Liver (tissue), 9 donors: ENCODE results near the gene KRT71. TPM values are rescaled to one million over a fixed set of nuclear protein-coding genes. Genes with fewer than 3 reads are reported as not detected.

Experiments
- DNase-seq: peaks from one replicate; pipeline ENCODE4 v3.0.0-alpha.2; 2017; ENCODE audit warnings: low spot score
- H3K27ac ChIP-seq, 2 donors: one replicate each; pipeline ENCODE4 v1.7.0; 2013; ENCODE audit warnings: inconsistent platforms in 2 of 2, low read length in 2 of 2, control low read depth in 1 of 2, low read depth in 1 of 2, mild to moderate bottlenecking in 1 of 2
- H3K27me3 ChIP-seq, 4 donors: one replicate each; pipeline versions ENCODE4 v1.6.1 to v1.7.0; 2013; ENCODE audit warnings: low read length in 3 of 4, inconsistent platforms in 1 of 4, mild to moderate bottlenecking in 1 of 4, moderate library complexity in 1 of 4; ENCODE audit not compliant: control insufficient read depth in 4 of 4, insufficient read depth in 4 of 4
- H3K36me3 ChIP-seq, 4 donors: one replicate each; pipeline versions ENCODE4 v1.6.1 to v1.7.0; 2013; ENCODE audit warnings: low read length in 3 of 4, mild to moderate bottlenecking in 3 of 4, low read depth in 1 of 4, moderate library complexity in 1 of 4; ENCODE audit not compliant: control insufficient read depth in 4 of 4, insufficient read depth in 3 of 4
- H3K4me1 ChIP-seq, 4 donors: one replicate each; pipeline versions ENCODE4 v1.6.1 to v1.7.0; 2013; ENCODE audit warnings: low read length in 3 of 4, mild to moderate bottlenecking in 3 of 4, moderate library complexity in 1 of 4; ENCODE audit not compliant: control insufficient read depth in 4 of 4, insufficient read depth in 4 of 4
- H3K4me3 ChIP-seq, 3 donors: one replicate each; pipeline versions ENCODE4 v1.6.1 to v1.7.0; 2013; ENCODE audit warnings: low read length in 3 of 3, control low read depth in 1 of 3, low read depth in 1 of 3, mild to moderate bottlenecking in 1 of 3
- H3K9ac ChIP-seq, 2 donors: one replicate each; pipeline ENCODE4 v1.7.0; 2013; ENCODE audit warnings: low read length in 2 of 2, mild to moderate bottlenecking in 2 of 2, moderate library complexity in 2 of 2, control low read depth in 1 of 2, low read depth in 1 of 2
- H3K9me3 ChIP-seq, 4 donors: one replicate each; pipeline versions ENCODE4 v1.6.1 to v1.7.0; 2013; ENCODE audit warnings: low read length in 3 of 4; ENCODE audit not compliant: control insufficient read depth in 4 of 4
- ATF3 ChIP-seq: IDR thresholded peaks from 2 replicates; pipeline ENCODE4 v1.6.1; 2016; ENCODE audit warnings: antibody characterized with exemption
- EGR1 ChIP-seq, 2 donors: IDR thresholded peaks; 2 replicates each; pipeline ENCODE4 v1.6.1; 2016 to 2018; ENCODE audit warnings: antibody characterized with exemption in 2 of 2, low read depth in 2 of 2
- FOXA1 ChIP-seq: IDR thresholded peaks from 2 replicates; pipeline ENCODE4 v1.6.1; 2016; ENCODE audit warnings: antibody characterized with exemption
- FOXA2 ChIP-seq: IDR thresholded peaks from 2 replicates; pipeline ENCODE4 v1.6.1; 2016; ENCODE audit warnings: antibody characterized with exemption
- GABPA ChIP-seq, 2 donors: IDR thresholded peaks in 1 of 2; conservative IDR thresholded peaks in 1 of 2; 2 replicates each; pipeline ENCODE4 v1.6.1; 2016; ENCODE audit warnings: antibody characterized with exemption in 2 of 2, mild to moderate bottlenecking in 1 of 2, moderate library complexity in 1 of 2
- HNF4A ChIP-seq, 2 donors: conservative IDR thresholded peaks; 2 replicates each; pipeline ENCODE4 v1.6.1; 2016; ENCODE audit warnings: antibody characterized with exemption in 2 of 2, mild to moderate bottlenecking in 2 of 2
- HNF4G ChIP-seq: IDR thresholded peaks from 2 replicates; pipeline ENCODE4 v1.6.1; 2016; ENCODE audit warnings: antibody characterized with exemption
- JUND ChIP-seq, 2 donors: IDR thresholded peaks; 2 replicates each; pipeline ENCODE4 v1.6.1; 2016; ENCODE audit warnings: antibody characterized with exemption in 2 of 2
- MAX ChIP-seq: IDR thresholded peaks from 2 replicates; pipeline ENCODE4 v1.6.1; 2016; ENCODE audit warnings: antibody characterized with exemption
- NR2F2 ChIP-seq: IDR thresholded peaks from 2 replicates; pipeline ENCODE4 v1.6.1; 2016; ENCODE audit warnings: antibody characterized with exemption
- RAD21 ChIP-seq, 2 donors: IDR thresholded peaks; 2 replicates each; pipeline ENCODE4 v1.6.1; 2016; ENCODE audit warnings: antibody characterized with exemption in 2 of 2, mild to moderate bottlenecking in 2 of 2
- RXRA ChIP-seq, 2 donors: IDR thresholded peaks; 2 replicates each; pipeline ENCODE4 v1.6.1; 2017 to 2018; ENCODE audit warnings: antibody characterized with exemption in 2 of 2, mild to moderate bottlenecking in 1 of 2
- SP1 ChIP-seq: IDR thresholded peaks from 2 replicates; pipeline ENCODE4 v1.6.1; 2018; ENCODE audit warnings: antibody characterized with exemption, mild to moderate bottlenecking
- TAF1 ChIP-seq: conservative IDR thresholded peaks from 2 replicates; pipeline ENCODE4 v1.6.1; 2016; ENCODE audit warnings: antibody characterized with exemption, mild to moderate bottlenecking
- ZBTB33 ChIP-seq: IDR thresholded peaks from 2 replicates; pipeline ENCODE4 v1.6.1; 2016; ENCODE audit warnings: antibody characterized with exemption
- WGBS: extraction: QIAGEN DNeasy Blood & Tissue Kit; methylation state at CpG from one replicate; pipeline ENCODE4 v1.1.7; 2013; 5-methylcytosine and 5-hydroxymethylcytosine counted together
- polyA plus RNA-seq, 2 donors: library from polyadenylated mRNA; stranded (reverse) in 1 of 2; unstranded in 1 of 2; fragments of 200-250 nt in 1 of 2; fragments of >200 nt in 1 of 2; fragmentation: Nextera tagmentation in 1 of 2; extraction: Ambion mirVana in 1 of 2; gene quantifications; one replicate each; pipeline versions ENCODE4 v1.2.1 to v1.2.3, GENCODE V29; 2013 to 2015
- total RNA-seq, 2 donors: library from RNA; depleted of rRNA; stranded (reverse); fragments of >200 nt; gene quantifications; one replicate each; pipeline ENCODE4 v1.2.3, GENCODE V29; 2014
- TF ChIP-seq, protein P1 (sequence below): fragments of 150-350 bp; IDR thresholded peaks from 2 replicates; pipeline ENCODE4 v1.5.1; 2017; ENCODE audit warnings: improper control_type of control experiment, low read depth, low read length; ENCODE audit not compliant: missing input control
- donor health status: healthy.
- donor health status: healthy.
- donor health status: healthy.
- donor health status: healthy.
- donor health status: healthy.

Gene KRT71
- total and polyA plus RNA-seq, 4 donors, result not detected

DNA sequence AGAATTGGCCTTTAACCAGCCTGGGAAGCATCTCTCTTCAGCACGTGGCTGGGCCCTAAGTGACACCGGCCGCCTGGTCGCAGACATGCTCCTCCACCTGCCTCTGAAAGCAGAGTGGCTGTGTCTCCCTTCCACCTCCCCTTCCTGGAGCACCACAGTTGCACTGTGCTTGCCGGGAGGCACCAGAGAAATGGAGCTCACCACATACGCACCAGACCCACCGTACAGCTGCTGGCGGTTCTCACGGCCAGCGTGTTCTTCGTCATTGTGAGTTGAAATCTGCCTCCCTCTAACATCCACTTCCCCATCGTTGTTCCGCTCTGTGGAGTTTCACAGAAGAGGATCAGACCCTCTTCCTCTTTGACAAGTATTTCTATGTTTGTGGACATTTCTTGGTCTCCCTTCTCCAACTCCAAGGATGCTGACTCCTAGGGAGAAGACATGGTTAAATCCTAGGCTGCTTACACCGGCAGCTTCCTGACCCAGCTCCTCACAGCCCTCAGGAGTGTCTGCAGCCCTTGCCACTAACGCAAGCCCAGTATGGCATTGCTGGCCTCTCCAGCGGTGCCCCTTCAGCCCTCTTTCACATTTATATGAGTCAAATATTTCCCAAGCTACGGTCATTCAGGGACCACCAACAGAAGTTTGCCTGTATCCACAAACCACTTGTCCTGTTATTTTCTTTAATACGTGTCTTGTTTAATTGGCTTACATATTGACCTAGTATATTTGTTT, 21.2 kb downstream of the KRT71 start:
- DNase-seq, result no peak
- 64% methylated on average over 18 of the region's 18 CpGs for WGBS
- Histone ChIP-seq H3K9me3 (no peaks in the 10 kb centered on the region), H3K27ac (no peak overlapping the region), H3K4me1 (no peaks in the 10 kb centered on the region), H3K4me3 (no peak overlapping the region), H3K27me3 (no peaks in the 10 kb centered on the region), H3K36me3 (no peaks in the 10 kb centered on the region), H3K9ac (no peak overlapping the region)
- no peak for TF ChIP-seq HNF4G
- no peak for TF ChIP-seq FOXA1
- TF ChIP-seq EGR1 (IDR thresholded peaks at IDR 0.05; ENCODE audit: low read depth in 2 of 2), result no peak
- TF ChIP-seq ATF3, result no peak
- TF ChIP-seq RXRA (IDR thresholded peaks at IDR 0.05), result no peak
- TF ChIP-seq TAF1, result no peak
- no peak for TF ChIP-seq SP1

GRCh38 chr12:52530905-52531304, 22.0 kb downstream of the KRT71 start:
- no peaks in the 10 kb centered on the region for H3K36me3 ChIP-seq
- H3K9me3 ChIP-seq, result no peaks in the 10 kb centered on the region
- H3K4me1 ChIP-seq, result no peaks in the 10 kb centered on the region
- TF ChIP-seq FOXA2, result no peak
- TF ChIP-seq HNF4G, result no peak
- TF ChIP-seq HNF4A (conservative IDR thresholded peaks at IDR 0.05), result no peak
- no peak for TF ChIP-seq NR2F2
- no peak for TF ChIP-seq JUND (IDR thresholded peaks at IDR 0.05)
- TF ChIP-seq FOXA1, result no peak
- no peak for TF ChIP-seq GABPA (IDR thresholded peaks at IDR 0.05 in 1 of 2, conservative IDR thresholded peaks at IDR 0.05 in 1 of 2)
- TF ChIP-seq RAD21 (IDR thresholded peaks at IDR 0.05), result no peak
- no peak for TF ChIP-seq ATF3
- no peak for TF ChIP-seq MAX
- TF ChIP-seq, protein P1, sequence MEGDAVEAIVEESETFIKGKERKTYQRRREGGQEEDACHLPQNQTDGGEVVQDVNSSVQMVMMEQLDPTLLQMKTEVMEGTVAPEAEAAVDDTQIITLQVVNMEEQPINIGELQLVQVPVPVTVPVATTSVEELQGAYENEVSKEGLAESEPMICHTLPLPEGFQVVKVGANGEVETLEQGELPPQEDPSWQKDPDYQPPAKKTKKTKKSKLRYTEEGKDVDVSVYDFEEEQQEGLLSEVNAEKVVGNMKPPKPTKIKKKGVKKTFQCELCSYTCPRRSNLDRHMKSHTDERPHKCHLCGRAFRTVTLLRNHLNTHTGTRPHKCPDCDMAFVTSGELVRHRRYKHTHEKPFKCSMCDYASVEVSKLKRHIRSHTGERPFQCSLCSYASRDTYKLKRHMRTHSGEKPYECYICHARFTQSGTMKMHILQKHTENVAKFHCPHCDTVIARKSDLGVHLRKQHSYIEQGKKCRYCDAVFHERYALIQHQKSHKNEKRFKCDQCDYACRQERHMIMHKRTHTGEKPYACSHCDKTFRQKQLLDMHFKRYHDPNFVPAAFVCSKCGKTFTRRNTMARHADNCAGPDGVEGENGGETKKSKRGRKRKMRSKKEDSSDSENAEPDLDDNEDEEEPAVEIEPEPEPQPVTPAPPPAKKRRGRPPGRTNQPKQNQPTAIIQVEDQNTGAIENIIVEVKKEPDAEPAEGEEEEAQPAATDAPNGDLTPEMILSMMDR, result no peak
- no peak for TF ChIP-seq ZBTB33
- DNase-seq, result no peak
- WGBS, result 81% methylated on average over 2 of the region's 2 CpGs
- H3K4me3 ChIP-seq, result no peak overlapping the region
- no peak overlapping the region for H3K27ac ChIP-seq
- H3K27me3 ChIP-seq, result no peaks in the 10 kb centered on the region
- no peak overlapping the region for H3K9ac ChIP-seq
